Lower leg skin (tissue), 3 donors: ENCODE data around the gene POC1B.

Source experiments
- POLR2A ChIP-seq, 2 donors: fragments of 450-650 bp; IDR thresholded peaks; one replicate each; pipeline ENCODE4 v1.6.1; 2016 to 2017; ENCODE audit warnings: antibody characterized with exemption in 2 of 2, mild to moderate bottlenecking in 1 of 2, moderate library complexity in 1 of 2
- TF ChIP-seq, protein P1 (sequence below), 3 donors: fragments of 450-650 bp; IDR thresholded peaks; one replicate each; pipeline ENCODE4 v1.5.1; 2016; ENCODE audit warnings: antibody characterized with exemption in 3 of 3, mild to moderate bottlenecking in 3 of 3, moderate library complexity in 2 of 3

DNA sequence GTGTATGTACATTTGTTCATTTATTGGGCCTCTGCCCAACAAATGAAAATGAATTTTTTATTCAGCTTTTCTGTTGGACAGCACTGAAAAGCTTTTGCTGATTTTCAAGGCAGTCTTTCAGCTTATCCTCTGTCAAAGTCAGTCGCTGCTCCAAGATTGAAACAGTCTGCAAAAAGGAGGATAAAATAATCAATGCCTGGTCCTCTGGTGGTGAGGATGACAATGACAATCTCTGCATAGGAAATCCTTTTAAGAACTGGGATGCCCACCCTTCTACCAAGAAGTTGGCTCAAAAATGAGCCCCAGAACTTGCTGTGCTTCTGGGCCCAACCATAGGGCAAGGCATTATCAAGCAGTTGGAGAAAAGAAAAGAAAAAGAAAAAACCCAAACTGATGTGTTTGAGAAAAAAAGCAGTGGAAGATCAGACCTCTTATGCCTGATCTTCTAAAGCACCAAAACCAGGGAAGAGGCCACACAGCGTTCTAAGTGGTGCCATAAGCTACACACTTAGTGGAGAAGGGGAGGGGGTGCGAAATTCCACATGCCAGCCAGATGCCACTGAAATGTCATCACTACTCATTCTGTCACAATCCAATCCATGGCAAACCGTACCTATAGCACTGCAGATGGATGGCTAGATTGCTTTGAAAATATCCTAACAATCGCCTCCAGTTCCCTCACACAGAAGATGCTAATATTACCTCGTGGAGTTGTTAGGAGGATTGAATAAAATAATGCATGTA, 104.6 kb downstream of the POC1B start:
- TF ChIP-seq, protein P1, sequence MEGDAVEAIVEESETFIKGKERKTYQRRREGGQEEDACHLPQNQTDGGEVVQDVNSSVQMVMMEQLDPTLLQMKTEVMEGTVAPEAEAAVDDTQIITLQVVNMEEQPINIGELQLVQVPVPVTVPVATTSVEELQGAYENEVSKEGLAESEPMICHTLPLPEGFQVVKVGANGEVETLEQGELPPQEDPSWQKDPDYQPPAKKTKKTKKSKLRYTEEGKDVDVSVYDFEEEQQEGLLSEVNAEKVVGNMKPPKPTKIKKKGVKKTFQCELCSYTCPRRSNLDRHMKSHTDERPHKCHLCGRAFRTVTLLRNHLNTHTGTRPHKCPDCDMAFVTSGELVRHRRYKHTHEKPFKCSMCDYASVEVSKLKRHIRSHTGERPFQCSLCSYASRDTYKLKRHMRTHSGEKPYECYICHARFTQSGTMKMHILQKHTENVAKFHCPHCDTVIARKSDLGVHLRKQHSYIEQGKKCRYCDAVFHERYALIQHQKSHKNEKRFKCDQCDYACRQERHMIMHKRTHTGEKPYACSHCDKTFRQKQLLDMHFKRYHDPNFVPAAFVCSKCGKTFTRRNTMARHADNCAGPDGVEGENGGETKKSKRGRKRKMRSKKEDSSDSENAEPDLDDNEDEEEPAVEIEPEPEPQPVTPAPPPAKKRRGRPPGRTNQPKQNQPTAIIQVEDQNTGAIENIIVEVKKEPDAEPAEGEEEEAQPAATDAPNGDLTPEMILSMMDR (IDR thresholded peaks at IDR 0.05) = no peak
- TF ChIP-seq POLR2A (IDR thresholded peaks at IDR 0.05) = no peak
